Mononuclear cell (primary cell): ENCODE results near the gene EIF1AX. TPM values are rescaled to one million over a fixed set of nuclear protein-coding genes. Genes with fewer than 3 reads are reported as not detected.

Experiments used
- H3K27me3 ChIP-seq: 2 replicates; pipeline ENCODE4 v1.6.0; 2011; ENCODE audit warnings: low read length, control low read depth; ENCODE audit not compliant: insufficient read depth
- H3K4me1 ChIP-seq: 2 replicates; pipeline ENCODE4 v1.5.1; 2011; ENCODE audit warnings: mild to moderate bottlenecking, low read length, control low read depth; ENCODE audit not compliant: insufficient read depth
- H3K4me3 ChIP-seq: 2 replicates; pipeline ENCODE4 v1.5.1; 2011; ENCODE audit warnings: mild to moderate bottlenecking, low read length, moderate library complexity
- H3K9me3 ChIP-seq: 2 replicates; pipeline ENCODE4 v1.5.1; 2011; ENCODE audit warnings: low read depth, mild to moderate bottlenecking, control low read depth, low read length
- total RNA-seq: library from RNA; depleted of rRNA; stranded (reverse); fragments of >200 nt; gene quantifications from one replicate; pipeline ENCODE4 v1.2.3, GENCODE V29; 2012

Gene EIF1AX
- total RNA-seq, 1 donor: 44.8 TPM

- H3K4me3 ChIP-seq: no peak overlapping the region
- no peaks in the 10 kb centered on the region for H3K27me3 ChIP-seq
- H3K9me3 ChIP-seq: no peaks in the 10 kb centered on the region
- no peaks in the 10 kb centered on the region for H3K4me1 ChIP-seq
Observed at GRCh38 chrX:20101934-20102581, 39.6 kb downstream of the EIF1AX start.

- H3K9me3 ChIP-seq: no peaks in the 10 kb centered on the region
- H3K27me3 ChIP-seq: no peaks in the 10 kb centered on the region
- no peak overlapping the region for H3K4me3 ChIP-seq
- H3K4me1 ChIP-seq: no peaks in the 10 kb centered on the region
Observed at GRCh38 chrX:20091499-20091898, 50.1 kb downstream of the EIF1AX start.

GRCh38 chrX:20089845-20090244 lies 51.8 kb downstream of the EIF1AX start:
- H3K4me1 ChIP-seq: no peaks in the 10 kb centered on the region
- H3K9me3 ChIP-seq: no peaks in the 10 kb centered on the region
- H3K4me3 ChIP-seq: no peak overlapping the region
- no peaks in the 10 kb centered on the region for H3K27me3 ChIP-seq

GRCh38 chrX:20080277-20080676 lies 61.4 kb downstream of the EIF1AX start:
- Histone ChIP-seq H3K27me3 (no peaks in the 10 kb centered on the region), H3K4me3 (no peak overlapping the region), H3K9me3 (no peaks in the 10 kb centered on the region), H3K4me1 (no peaks in the 10 kb centered on the region)

Other genes with a start within 250 kb of the EIF1AX start
- 5.5 TPM for gene BCLAF3, start 150.8 kb downstream of the EIF1AX start, total RNA-seq
- gene MAP7D2, start 24.9 kb downstream of the EIF1AX start, total RNA-seq: 1.6 TPM
- 67.6 TPM for gene RPS6KA3, start 125.1 kb upstream of the EIF1AX start, total RNA-seq